Stimulated activated CD4-positive, alpha-beta T cell treated with anti-CD3 and anti-CD28 coated beads, Interleukin-1b, Interleukin-23, amount 100 ng/mL, for 4 hours (primary cell): ENCODE measurements around the gene ZHX3.

ENCODE experiments used
- DNase-seq, 2 donors: peaks; one replicate each; pipeline ENCODE4 v3.0.0-alpha.2; 2020; ENCODE audit warnings: low read depth in 2 of 2

ZHX3 gene

DNA sequence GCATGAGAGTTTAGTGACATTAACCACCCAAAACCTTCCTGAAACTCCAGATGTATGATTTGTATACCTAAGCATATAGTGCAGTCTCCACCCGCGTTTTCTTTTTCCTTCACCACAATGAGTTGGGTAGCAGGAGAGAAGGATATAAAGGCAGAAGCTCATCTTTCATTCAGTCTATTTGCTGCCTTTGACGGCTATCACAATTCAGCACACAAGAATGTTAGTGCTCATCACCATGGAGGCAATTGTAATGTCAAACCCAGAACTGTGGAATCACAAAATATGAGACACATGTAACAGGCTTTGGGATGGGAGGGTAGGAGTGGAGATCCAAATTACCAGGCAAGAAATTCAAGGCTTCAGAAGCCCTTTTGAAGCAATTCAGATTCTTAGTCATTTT, 17.6 kb downstream of the ZHX3 start:
- no peak for DNase-seq

DNA sequence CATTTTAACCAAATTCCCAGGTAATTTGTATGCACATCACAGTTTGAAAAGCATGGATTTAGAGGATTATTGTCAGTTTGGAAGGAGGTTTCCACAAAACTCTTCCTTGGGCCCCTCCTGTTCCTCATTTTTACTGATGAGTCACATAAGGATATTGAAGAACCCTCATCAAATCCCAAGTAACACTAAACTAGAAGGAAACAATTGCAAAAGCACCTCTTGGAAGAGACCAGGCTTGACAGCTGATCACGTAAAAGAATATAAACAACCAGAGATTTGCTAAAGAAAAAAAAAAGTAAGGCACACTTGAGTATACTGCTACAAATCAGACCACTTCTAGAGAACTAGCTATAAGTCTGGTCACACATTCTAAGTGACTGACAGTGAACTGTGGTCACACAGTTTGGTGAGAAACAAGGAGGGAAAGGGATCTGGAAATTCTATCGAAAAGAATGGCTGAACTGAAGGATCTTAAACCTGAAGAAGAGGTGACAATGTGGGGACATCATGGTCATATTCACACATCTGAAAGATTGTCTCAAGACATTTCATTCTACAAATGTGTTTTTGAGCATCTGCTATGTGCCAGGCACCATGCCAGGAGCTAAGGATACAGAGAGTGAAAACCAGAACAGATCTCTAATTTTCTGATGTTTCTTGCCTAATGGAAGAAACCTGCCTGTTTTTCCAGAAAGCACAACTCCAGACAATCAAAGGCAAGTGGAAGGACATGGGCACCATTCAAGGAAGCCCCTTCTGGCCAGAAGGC, 24.1 kb downstream of the ZHX3 start:
- no peak for DNase-seq

DNA sequence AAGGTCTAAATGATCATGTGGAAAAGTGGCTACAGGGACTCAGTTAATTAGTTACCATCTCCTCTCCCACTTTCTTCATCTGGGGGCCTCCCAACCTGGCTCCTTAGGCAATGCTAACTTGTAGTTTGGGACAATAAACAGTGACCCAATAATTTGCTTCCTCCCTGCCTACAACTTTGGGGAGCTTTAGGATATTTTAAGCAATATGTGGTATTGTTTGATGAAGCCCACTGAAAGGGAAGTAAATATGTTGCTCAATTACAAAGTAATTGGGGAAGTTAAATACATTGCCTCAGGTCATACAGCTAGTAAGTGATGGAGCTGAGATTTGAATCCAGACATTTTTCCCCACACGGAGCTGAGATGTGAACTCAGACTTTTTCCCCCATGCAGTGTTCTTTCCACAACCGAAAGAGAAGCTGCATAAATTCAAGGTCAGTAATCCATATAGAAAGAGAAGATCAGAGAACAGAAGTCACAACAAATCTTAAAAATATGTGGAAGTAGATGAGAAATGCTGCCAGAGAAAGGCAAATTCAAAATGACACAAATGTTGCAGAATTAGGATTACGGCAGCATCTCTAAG, 26.6 kb downstream of the ZHX3 start:
- DNase-seq, result no peak

DNA sequence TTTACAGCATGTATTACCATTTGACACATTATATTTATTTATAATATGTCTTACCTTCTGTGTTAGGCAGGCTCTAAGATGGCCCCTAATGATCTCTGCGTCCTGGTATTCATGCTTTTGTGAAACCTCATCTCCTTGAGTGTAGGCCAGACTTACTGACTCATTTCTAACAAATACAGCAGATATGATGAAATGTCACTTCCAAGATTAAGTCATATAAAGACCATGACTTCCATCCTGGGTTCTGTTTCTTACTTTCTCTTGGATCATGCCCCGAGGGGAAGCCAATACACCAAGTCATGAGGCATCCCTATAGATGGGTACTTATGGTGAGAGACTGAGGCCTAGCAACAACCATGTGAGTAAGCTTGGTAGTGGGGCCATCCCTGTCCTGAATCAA, 30.2 kb downstream of the ZHX3 start:
- no peak for DNase-seq

DNA sequence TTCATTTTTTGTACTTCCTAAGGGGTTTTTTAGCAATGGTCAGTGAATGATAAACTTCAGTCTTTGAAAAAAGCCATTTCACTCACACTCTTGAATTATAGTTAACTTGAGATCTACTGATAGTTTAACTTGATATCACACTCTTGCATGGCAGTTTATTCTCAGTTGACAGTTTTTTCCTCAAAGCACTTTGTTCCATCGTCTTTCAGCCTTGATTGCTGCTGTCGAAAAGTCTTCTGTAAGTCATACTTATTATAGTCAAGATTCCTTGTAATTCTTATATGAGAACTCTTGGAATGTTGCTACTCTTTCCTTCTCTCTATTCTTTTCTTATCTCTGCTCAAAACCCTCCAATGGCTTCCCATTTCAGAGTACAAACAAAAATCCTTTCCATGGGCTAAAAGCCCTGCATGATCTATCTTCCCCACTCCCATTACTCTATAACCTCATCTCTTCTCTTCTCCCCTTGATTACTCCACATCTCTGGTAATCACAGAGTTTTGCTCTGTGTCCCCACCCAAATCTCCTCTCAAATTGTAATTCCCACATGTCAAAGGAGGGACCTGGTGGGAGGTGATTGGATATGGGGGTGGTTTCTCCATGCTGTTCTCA, 31.2 kb downstream of the ZHX3 start:
- DNase-seq, result no peak

DNA sequence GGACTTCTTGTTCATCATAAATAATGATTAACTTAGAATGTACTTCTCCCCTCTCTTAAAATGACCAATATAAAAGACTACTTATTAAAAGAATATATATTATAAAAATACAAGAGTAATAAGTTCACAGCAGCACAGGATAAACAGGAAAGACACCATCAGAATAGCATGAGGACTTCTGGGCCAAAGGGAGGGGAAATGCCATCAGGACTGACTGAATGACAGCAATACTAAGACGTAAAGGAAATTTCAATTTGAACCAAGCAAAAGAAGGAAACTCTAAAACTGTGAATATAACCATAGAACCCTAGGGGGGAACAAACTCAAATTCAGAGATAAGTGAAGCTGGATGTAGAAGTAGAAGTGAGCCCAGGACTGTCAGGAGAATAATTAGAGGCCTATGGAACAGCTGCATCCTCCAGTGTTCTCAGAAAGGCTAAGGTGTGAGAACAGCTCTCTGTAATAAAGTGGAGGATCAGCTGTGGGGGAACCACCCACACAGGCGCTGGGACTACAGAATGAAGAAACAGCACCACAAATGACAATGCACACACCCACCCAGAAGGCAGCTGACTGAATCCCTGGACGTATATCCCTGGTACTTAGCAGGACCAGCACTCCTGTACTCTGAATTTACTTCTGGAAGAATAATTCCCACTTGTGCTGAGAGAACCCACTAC, 37.8 kb downstream of the ZHX3 start:
- DNase-seq, result no peak

DNA sequence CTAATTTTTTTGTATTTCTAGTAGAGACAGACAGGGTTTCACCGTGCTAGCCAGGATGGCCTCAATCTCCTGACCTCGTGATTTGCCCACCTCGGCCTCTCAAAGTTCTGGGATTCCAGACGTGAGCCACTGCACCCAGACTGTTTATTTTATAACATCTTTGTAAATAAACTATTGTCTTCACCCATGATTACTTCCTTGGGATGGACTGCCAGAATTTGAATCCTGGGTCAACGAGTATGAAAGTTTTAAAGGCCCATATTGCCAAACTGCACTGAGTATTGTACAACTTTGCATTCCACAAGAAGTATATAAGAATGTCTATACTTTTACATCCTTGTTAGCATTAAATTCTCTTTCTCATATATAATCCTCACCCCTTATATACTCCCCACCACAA, 38.6 kb downstream of the ZHX3 start:
- DNase-seq, result no peak

DNA sequence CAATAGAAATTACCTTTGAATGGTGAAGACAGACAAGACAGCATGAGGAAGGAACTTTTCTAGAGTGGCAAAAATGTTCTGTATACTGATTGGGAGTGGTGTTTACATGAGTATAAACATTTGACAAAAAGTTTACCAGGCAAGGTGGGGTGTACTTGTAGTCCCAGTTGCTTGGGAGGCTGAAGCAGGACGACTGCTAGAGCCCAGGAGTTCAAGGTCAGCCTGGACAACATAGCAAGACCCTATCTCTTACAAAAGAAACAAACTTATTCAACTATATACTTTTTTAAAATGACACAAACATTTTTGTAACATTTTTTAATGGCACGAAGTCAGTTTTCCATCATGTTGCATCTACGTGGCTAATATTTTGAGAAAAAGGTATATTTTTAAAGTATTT, 40.5 kb downstream of the ZHX3 start:
- no peak for DNase-seq

DNA sequence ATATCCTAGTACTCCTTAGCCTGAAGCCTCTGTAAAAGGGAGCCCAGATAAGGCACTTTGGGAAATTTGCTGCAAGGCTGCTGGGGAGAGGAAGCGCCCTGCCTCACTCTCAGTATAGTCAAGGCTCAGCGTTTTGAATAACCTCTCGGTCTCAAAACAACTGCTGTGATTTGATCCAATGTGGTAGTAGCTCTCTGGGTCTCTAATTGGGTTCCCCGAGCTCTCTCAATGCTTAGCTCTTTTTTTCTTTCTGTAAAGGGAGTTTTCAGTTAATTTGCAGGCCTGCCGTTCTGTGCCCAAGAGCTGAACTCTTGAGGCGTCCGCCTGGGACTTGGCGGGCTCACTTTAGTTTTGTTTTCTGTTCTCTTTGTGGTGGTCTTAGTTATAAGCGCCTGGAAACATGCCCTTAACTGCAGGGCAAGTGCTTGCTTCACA, 41.2 kb downstream of the ZHX3 start:
- DNase-seq, result no peak

DNA sequence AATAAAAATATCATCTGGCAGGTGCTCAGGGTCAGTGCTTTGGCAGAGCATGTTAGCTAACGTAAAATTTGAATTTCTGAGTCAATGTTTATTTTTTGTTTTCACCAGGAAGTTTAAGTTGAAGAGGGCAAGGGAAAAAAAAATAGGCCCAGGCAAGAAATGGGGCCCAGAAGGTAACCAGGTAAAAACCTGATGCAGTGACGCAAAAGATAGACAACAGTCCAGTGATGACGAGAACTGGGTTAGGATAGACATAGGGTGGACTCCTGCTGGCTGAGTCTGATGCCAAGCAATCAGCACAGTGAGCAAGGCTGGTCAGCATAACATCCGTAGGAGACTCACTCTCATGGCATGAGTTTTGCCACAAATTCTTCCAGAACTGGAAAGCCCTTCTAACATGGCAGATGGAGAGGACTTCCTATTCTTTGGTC, 42.2 kb downstream of the ZHX3 start:
- DNase-seq, result no peak

DNA sequence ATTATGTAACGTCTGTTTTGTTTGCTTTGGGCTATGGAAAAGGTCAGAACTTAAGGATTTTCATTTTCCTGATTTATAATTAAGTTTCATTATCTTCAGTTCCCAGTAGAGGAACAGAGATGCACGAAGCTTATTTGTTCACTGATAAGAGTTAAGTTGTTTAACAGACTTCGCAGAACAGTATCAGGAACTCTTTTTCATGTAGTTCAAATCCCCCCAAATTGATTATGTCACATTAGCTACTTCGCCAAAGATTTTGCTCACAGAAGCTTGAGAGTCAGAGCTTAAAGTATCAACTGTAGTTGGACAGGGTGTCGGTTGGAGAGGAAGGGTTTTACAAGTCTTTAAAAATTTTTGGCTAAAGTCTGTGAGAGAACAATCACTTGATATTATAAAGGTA, 43.4 kb downstream of the ZHX3 start:
- no peak for DNase-seq

DNA sequence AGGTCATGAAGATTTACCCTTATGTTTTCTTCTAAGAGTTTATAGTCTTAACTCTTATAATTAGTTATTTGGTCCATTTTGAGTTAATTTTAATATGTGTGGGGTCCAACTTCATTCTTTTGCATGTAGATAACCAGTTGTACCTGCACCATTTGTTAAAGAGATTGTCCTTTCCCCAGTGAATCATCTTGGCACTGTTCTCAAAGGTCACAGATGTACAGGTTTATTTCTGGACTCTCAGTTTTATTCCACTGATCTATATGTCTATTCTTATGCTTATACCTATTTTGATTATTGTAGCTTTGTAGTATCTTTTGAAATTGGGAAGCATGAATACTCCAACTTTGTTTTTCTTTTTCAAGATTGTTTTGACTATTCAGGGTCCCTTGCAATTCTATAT, 44.1 kb downstream of the ZHX3 start:
- no peak for DNase-seq

DNA sequence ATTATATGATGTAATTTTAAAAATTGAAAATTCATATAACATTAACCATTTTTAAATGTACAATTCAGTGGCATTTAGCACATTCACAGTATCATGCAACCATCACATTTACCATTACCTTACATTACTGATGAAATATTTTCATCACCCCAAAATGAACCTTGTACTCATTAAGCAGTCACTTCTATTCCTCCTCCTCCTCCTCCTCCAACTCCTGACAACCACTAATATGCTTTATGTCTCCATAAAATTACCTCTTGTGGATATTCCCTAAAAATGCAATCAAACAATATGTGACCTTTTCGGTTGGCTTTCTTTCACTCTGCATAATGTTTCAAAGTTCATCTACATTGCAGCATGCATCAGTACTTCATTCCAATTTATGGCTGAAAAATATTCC, 45.2 kb downstream of the ZHX3 start:
- DNase-seq, result no peak

DNA sequence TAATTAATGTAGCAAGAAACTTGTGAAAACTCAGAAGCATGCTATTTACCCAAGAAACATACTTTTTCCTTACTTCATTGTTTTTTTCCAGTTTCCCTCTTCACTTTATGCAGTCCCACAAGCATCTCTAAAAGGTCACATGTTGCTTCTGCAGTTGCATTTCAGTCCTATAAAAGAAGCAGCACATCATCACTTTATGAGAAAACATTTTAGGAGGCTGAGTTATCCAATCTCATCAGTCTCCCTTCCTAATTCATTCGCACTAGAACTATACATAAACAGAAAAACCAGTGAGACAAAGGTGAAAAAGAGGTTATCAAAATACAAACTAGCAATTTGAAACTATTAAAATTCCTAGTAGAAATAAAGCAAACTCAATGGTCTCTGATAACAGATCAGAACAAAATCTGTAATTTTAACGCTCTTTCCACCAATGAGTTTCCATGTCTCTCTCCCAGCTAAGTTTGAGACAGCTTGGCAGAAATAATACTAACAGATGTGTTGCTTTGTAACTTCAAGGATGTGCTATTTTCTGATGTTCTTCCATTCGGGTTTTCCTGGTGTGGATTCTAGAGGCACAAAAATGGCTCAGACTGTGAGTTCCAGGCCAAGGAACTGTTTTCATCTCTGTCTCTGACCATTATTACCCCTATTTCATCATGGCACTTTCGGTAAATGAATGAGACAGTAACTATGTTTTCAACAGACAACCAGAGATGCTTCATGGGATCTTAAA, 48.4 kb downstream of the ZHX3 start:
- DNase-seq, result no peak

DNA sequence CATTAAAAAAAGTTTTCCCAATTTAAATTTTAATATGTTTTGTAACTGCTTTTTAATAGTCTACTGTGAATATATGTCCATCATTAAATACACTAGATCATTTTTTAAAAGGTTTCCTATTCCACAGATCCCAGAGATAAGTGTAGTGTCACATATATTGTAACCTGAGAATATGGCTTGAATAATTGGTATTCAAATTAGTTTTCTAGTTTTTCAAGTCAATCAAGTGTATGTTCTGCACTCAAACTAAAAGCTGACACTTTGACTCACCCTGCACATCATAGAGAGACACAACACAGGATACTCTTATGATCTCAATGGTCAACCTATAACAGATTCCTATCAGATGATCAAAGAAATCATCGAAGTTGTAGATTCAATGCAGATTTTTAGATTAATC, 49.1 kb downstream of the ZHX3 start:
- DNase-seq, result no peak

DNA sequence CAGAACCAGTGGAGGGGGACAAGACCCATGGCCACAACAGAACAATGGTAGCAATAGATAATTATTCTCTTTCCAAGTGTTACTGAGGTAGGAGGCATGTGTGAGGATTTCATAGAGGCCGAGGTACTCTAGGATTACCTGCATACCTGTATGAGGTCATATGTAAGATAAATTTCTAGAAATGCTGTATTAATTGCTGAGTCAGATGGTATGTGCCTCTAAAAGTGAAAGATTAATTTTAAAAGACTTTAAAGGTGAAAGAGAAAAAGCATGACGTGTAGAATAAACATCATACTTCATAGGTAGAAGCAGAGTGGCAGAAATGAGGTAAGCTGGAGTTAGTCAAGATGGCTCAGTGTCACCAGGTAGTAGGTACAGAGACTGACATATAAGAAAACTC, 51.6 kb downstream of the ZHX3 start:
- DNase-seq, result no peak

DNA sequence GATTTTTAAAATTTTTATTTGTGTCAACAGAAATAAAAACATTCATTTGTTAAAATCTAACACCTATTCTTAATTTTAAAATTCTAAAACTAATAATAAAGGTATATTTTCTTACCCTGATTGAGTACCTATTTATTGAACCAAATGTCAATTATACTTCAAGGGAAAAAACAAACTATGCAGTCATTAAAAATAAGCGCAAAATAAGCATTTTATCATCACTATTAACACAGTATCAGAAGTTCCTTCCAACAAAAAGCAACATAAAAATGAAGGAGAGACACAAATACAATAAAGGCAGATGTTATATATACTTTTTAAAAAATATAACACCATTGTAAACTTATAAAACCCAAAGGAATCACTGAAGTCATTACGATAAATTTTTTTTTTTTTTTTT, 52.7 kb downstream of the ZHX3 start:
- no peak for DNase-seq

DNA sequence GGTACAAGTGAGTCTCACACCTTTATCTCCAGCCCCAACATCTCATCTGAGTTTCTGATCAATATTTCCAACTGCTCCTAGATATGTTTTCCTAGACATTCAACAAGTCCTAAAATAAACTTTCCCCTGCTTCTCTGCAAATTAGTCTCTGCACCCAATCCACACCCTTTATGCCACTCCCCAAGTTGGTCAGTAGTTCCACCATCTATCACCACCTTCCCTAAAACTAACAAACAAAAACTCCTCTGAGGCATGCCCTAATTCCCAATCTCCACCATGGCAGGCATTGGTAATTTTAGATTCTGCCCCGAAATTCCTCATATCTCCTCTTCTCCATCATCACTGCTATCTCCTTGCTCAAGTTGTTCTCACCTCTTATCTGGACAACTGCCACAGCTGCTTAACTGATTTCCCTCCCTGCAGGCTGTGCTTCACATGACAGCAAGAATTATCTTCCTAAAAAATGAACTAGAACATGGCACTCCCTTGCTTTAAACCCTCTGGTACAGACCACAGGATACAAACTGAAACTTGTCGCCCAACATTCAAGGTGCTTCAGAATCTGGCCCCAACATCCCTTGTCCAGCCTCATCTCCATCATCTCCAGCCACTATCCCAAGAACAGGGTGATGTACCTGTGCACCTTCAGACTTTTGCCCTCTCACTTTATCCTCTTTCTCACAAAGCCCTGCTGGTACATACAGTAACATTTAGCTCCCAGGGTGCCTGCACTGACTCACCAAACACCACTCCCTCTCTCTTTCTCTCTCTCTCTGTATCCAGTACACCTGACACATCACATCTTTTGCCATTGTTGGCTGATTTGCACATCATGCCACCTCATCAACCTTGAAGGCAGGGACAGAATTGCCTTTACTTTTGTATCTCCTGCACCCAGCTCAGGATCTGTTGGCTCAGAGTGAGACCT, 55.5 kb downstream of the ZHX3 start:
- no peak for DNase-seq

DNA sequence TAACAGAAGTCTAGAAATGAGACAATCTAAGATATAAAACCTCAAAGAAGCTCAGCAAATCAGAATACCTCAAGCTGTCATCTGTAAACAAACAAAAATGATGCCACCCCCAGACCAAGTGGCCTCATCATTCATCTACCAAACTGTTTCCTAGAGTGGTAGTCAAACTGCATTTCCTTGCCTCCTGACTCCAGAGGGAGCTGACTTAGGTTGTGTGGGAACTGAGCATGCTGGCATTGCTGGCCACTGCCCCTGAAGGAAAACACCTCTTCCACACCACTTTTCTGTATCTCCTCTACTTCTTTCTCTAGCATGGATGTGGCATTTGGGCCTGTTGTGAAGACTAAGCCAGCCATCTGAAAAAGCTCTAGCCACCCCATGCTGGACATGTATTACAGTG, 56.3 kb downstream of the ZHX3 start:
- DNase-seq, result no peak

DNA sequence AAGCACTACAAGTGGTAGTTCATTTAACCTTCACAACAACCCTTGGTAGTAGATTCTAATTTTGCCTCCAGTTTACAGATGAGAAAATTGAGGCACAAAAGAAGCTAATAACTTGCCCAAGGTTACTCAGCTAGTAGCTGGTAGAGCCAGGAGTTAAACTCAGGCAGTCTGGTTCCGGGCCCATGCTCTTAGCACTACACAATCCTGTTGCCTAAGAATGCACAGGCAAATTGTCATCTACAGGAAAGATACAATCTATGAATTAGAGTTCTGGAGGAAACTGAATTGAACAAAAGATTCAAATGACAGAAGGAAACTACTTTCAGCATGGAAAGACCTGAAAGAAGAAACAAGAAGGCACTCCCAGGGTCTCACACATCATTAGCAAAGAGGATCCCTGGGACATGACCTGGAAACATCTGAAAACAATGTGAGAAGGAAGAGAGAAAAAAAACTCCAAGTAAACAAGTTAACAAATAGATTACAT, 56.8 kb downstream of the ZHX3 start:
- DNase-seq, result no peak

DNA sequence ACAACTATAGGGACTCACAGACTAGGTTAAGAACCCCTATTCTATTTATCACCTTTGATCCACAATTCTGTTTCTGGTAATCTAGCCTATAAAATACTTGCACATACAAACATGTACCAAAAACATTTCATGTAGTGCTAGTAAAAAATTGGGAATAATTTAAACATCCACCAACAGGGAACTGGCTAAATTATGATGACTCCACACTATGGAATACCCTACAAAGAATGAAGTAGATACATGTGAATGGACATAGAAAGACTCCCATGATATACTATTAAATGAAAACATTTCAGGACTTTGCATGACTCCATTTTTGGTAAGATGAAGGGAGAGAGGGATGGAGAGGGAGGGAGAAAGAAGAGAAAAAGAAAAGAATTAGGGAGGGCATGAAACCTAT, 58.2 kb downstream of the ZHX3 start:
- no peak for DNase-seq
